Measurements from ENCODE around the gene SLC2A4RG. TPM values are rescaled to one million over a fixed set of nuclear protein-coding genes. Genes with fewer than 3 reads are reported as not detected.

SLC2A4RG gene
- total RNA-seq, 1 donor from 2014 or later: 50.2 TPM

GRCh38 chr20:63769891-63770474, 30.4 kb downstream of the SLC2A4RG start:
- Histone ChIP-seq H3K36me3 (ENCODE audit: control insufficient read depth, insufficient read depth, low read length) (no peaks in the 10 kb centered on the region), H3K27me3 (ENCODE audit: control insufficient read depth, insufficient read depth, low read length) (peaks cover 3% of the 10 kb centered on the region), H3K4me3 (ENCODE audit: low read depth, low read length) (no peak overlapping the region)
- TF ChIP-seq CTCF (IDR thresholded peaks at IDR 0.05; ENCODE audit: insufficient read depth, low read length, poor library complexity, severe bottlenecking): no peak
- DNase-seq (ENCODE audit: low read depth): no peak

GRCh38 chr20:63771046-63771707, 31.6 kb downstream of the SLC2A4RG start:
- DNase-seq (ENCODE audit: low read depth): no peak
- TF ChIP-seq CTCF (IDR thresholded peaks at IDR 0.05; ENCODE audit: insufficient read depth, low read length, poor library complexity, severe bottlenecking): no peak
- Histone ChIP-seq H3K27me3 (ENCODE audit: control insufficient read depth, insufficient read depth, low read length) (peaks cover 9% of the 10 kb centered on the region), H3K4me3 (ENCODE audit: low read depth, low read length) (no peak overlapping the region), H3K36me3 (ENCODE audit: control insufficient read depth, insufficient read depth, low read length) (no peaks in the 10 kb centered on the region)

GRCh38 chr20:63772781-63773518, 33.4 kb downstream of the SLC2A4RG start:
- H3K4me3 ChIP-seq (ENCODE audit: low read depth, low read length): no peak overlapping the region
- no peaks in the 10 kb centered on the region for H3K36me3 ChIP-seq (ENCODE audit: control insufficient read depth, insufficient read depth, low read length)
- TF ChIP-seq CTCF (IDR thresholded peaks at IDR 0.05; ENCODE audit: insufficient read depth, low read length, poor library complexity, severe bottlenecking): no peak
- no peak for DNase-seq (ENCODE audit: low read depth)
- H3K27me3 ChIP-seq (ENCODE audit: control insufficient read depth, insufficient read depth, low read length): peaks cover 9% of the 10 kb centered on the region

- TF ChIP-seq CTCF (IDR thresholded peaks at IDR 0.05; ENCODE audit: insufficient read depth, low read length, poor library complexity, severe bottlenecking): no peak
- H3K27me3 ChIP-seq (ENCODE audit: control insufficient read depth, insufficient read depth, low read length): peaks cover 9% of the 10 kb centered on the region
- DNase-seq (ENCODE audit: low read depth): no peak
- H3K36me3 ChIP-seq (ENCODE audit: control insufficient read depth, insufficient read depth, low read length): no peaks in the 10 kb centered on the region
- H3K4me3 ChIP-seq (ENCODE audit: low read depth, low read length): no peak overlapping the region
Observed at GRCh38 chr20:63773571-63774241, 34.1 kb downstream of the SLC2A4RG start.

GRCh38 chr20:63774306-63774705, 34.7 kb downstream of the SLC2A4RG start:
- no peak for DNase-seq (ENCODE audit: low read depth)
- H3K36me3 ChIP-seq (ENCODE audit: control insufficient read depth, insufficient read depth, low read length): no peaks in the 10 kb centered on the region
- TF ChIP-seq CTCF (IDR thresholded peaks at IDR 0.05; ENCODE audit: insufficient read depth, low read length, poor library complexity, severe bottlenecking): no peak
- H3K4me3 ChIP-seq (ENCODE audit: low read depth, low read length): no peak overlapping the region
- H3K27me3 ChIP-seq (ENCODE audit: control insufficient read depth, insufficient read depth, low read length): peaks cover 9% of the 10 kb centered on the region

Data from kidney epithelial cell (primary cell).